SK-N-SH (cell line): ENCODE data around the gene ZNF783. TPM values are rescaled to one million over a fixed set of nuclear protein-coding genes. Genes with fewer than 3 reads are reported as not detected.

Experiments
- CTCF ChIA-PET: fragments of 300-600, 350-600 bp; formaldehyde crosslinking; extraction: SDS; loops from one replicate; lab custom pipeline; 2021; lab: Yijun Ruan, JAX
- POLR2A ChIA-PET: fragments of 350-600 bp; sonication (Branson Sonifier 250); formaldehyde crosslinking; extraction: SDS; loops from one replicate; lab custom pipeline; 2020; ENCODE audit warnings: antibody characterized with exemption, inconsistent platforms; lab: Yijun Ruan, JAX
- DNase-seq: peaks from one replicate; pipeline ENCODE4 v3.0.0; 2012
- H2AFZ ChIP-seq: fragments of 200-600 bp; sonication (generic); 2 replicates; pipeline ENCODE4 v1.8.1; 2016; ENCODE audit warnings: antibody characterized with exemption, mild to moderate bottlenecking, low read depth
- H3F3A ChIP-seq: fragments of 200-600 bp; sonication (generic); replicated peaks from 2 replicates; pipeline ENCODE3; 2016; ENCODE audit warnings: antibody characterized with exemption, mild to moderate bottlenecking; ENCODE audit not compliant: insufficient read depth
- H3K27ac ChIP-seq, 2 experiments: fragments of 200-500 bp in 1 of 2; fragments of 200-600 bp in 1 of 2; sonication (Bioruptor generic) in 1 of 2; sonication (generic), shearing (Covaris generic) in 1 of 2; 2 replicates each; pipeline versions ENCODE4 v1.5.1 to v1.6.1; 2014 to 2016; ENCODE audit warnings: low read depth in 2 of 2, inconsistent platforms in 1 of 2, low read length in 1 of 2, mild to moderate bottlenecking in 1 of 2, mixed read lengths in 1 of 2
- H3K27me3 ChIP-seq: fragments of 200-600 bp; sonication (generic), shearing (Covaris generic); 2 replicates; pipeline ENCODE4 v1.6.1; 2016; ENCODE audit warnings: mixed run types; ENCODE audit not compliant: insufficient read depth
- H3K36me3 ChIP-seq, 2 experiments: fragments of 200-500 bp in 1 of 2; fragments of 200-600 bp in 1 of 2; sonication (Bioruptor generic) in 1 of 2; sonication (generic) in 1 of 2; replicated peaks in 1 of 2; 2 replicates each; pipeline versions ENCODE3 to v1.5.1; 2014 to 2016; ENCODE audit warnings: low read length in 1 of 2, mild to moderate bottlenecking in 1 of 2; ENCODE audit not compliant: insufficient read depth in 2 of 2, control insufficient read depth in 1 of 2
- H3K4me1 ChIP-seq, 2 experiments: fragments of 200-500 bp in 1 of 2; fragments of 200-600 bp in 1 of 2; sonication (Bioruptor generic) in 1 of 2; sonication (generic), shearing (Covaris generic) in 1 of 2; 2 replicates each; pipeline versions ENCODE4 v1.5.1 to v1.6.1; 2014 to 2016; ENCODE audit warnings: low read depth in 1 of 2, low read length in 1 of 2, mixed run types in 1 of 2; ENCODE audit not compliant: insufficient read depth in 2 of 2, control insufficient read depth in 1 of 2
- H3K4me2 ChIP-seq: fragments of 200-600 bp; sonication (generic), shearing (Covaris generic); 2 replicates; pipeline ENCODE4 v1.6.1; 2017; ENCODE audit warnings: mixed run types
- H3K4me3 ChIP-seq, 2 experiments: fragments of 200-500 bp in 1 of 2; fragments of 200-600 bp in 1 of 2; sonication (Bioruptor generic) in 1 of 2; sonication (generic), shearing (Covaris generic) in 1 of 2; 2 replicates each; pipeline versions ENCODE4 v1.5.1 to v1.8.1; 2014 to 2016; ENCODE audit warnings: low read depth in 2 of 2, inconsistent platforms in 1 of 2, low read length in 1 of 2, mild to moderate bottlenecking in 1 of 2, mixed read lengths in 1 of 2, moderate library complexity in 1 of 2
- H3K79me2 ChIP-seq: fragments of 200-600 bp; sonication (generic); 2 replicates; pipeline ENCODE4 v1.8.1; 2017; ENCODE audit warnings: mild to moderate bottlenecking; ENCODE audit not compliant: insufficient read depth
- H3K9ac ChIP-seq: fragments of 200-600 bp; sonication (generic); 2 replicates; pipeline ENCODE4 v1.6.1; 2017; ENCODE audit warnings: mixed run types
- H3K9me2 ChIP-seq: fragments of 200-600 bp; sonication (generic); 2 replicates; pipeline ENCODE4 v1.6.1; 2017; ENCODE audit warnings: mixed run types
- H3K9me3 ChIP-seq: fragments of 200-600 bp; sonication (generic); 2 replicates; pipeline ENCODE4 v1.6.1; 2017; ENCODE audit warnings: mixed run types, mild to moderate bottlenecking, moderate library complexity
- H4K20me1 ChIP-seq: fragments of 200-600 bp; sonication (generic); 2 replicates; pipeline ENCODE4 v1.6.1; 2017; ENCODE audit warnings: mild to moderate bottlenecking, mixed run types; ENCODE audit not compliant: insufficient read depth
- CHD2 ChIP-seq: fragments of 150-350 bp; IDR thresholded peaks from 2 replicates; pipeline ENCODE4 v1.6.1; 2018; ENCODE audit warnings: low read length; ENCODE audit not compliant: partially characterized antibody
- EP300 ChIP-seq, 2 experiments: IDR thresholded peaks; 2 replicates each; pipeline versions ENCODE4 v1.4.0 to v1.6.1; 2012; ENCODE audit warnings: borderline replicate concordance in 1 of 2, low read depth in 1 of 2, low read length in 1 of 2
- EZH2phosphoT487 ChIP-seq: fragments of 200-600 bp; sonication (generic); IDR thresholded peaks from 2 replicates; pipeline ENCODE4 v1.6.1; 2017; ENCODE audit warnings: low read depth, mixed run types, mild to moderate bottlenecking, antibody characterized with exemption, moderate library complexity, borderline replicate concordance
- GATA2 ChIP-seq: sonication (generic); formaldehyde crosslinking; IDR thresholded peaks from 2 replicates; pipeline ENCODE4 v1.5.0; 2020; ENCODE audit warnings: mild to moderate bottlenecking, missing genetic modification reagents
- JUND ChIP-seq: IDR thresholded peaks from 2 replicates; pipeline ENCODE4 v1.4.0; 2012
- MEF2A ChIP-seq: IDR thresholded peaks from 2 replicates; pipeline ENCODE4 v1.4.0; 2012; ENCODE audit warnings: low read depth, borderline replicate concordance
- MXI1 ChIP-seq: IDR thresholded peaks from 2 replicates; pipeline ENCODE4 v1.6.1; 2012; ENCODE audit warnings: mild to moderate bottlenecking, low read depth, low read length, improper control_type of control experiment
- POLR2AphosphoS5 ChIP-seq: IDR thresholded peaks from 2 replicates; pipeline ENCODE4 v1.6.1; 2012; ENCODE audit warnings: low read depth, low read length
- SIN3A ChIP-seq: IDR thresholded peaks from 2 replicates; pipeline ENCODE4 v1.6.1; 2012; ENCODE audit warnings: low read depth, mild to moderate bottlenecking, low read length, moderate library complexity, borderline replicate concordance
- WGBS: methylation state at CpG from one replicate; pipeline ENCODE4 v1.1.6; 2017; ENCODE audit warnings: low lambda C conversion rate; 5-methylcytosine and 5-hydroxymethylcytosine counted together
- polyA plus RNA-seq, 3 experiments: library from polyadenylated mRNA; depleted of rRNA; stranded (reverse); fragments of >200 nt; gene quantifications; 2 replicates each; pipeline ENCODE4 v1.2.3, GENCODE V29; 2012
- TF ChIP-seq, protein P1 (sequence below): IDR thresholded peaks from 2 replicates; pipeline ENCODE4; 2012
- TF ChIP-seq, protein P2 (sequence below): IDR thresholded peaks from 2 replicates; pipeline ENCODE4 v1.6.1; 2012; ENCODE audit warnings: mild to moderate bottlenecking, low read depth, low read length, moderate library complexity
- TF ChIP-seq, protein P3 (sequence below): fragments of 200-600 bp; sonication (generic); IDR thresholded peaks from 2 replicates; pipeline ENCODE4 v1.6.1; 2017; ENCODE audit warnings: antibody characterized with exemption, mild to moderate bottlenecking, moderate library complexity
- TF ChIP-seq, protein P4 (sequence below): fragments of 150-350 bp; IDR thresholded peaks from 2 replicates; pipeline ENCODE4 v1.6.1; 2016; ENCODE audit warnings: mild to moderate bottlenecking, low read depth, low read length
- TF ChIP-seq, protein P5 (sequence below): fragments of 150-350 bp; IDR thresholded peaks from 2 replicates; pipeline ENCODE4 v1.6.1; 2017; ENCODE audit warnings: antibody characterized with exemption, low read length, low read depth, borderline replicate concordance

Gene ZNF783
- polyA plus RNA-seq, 1 of the 3 experiments (the other 2 are of a cell fraction), result 12.5 TPM

DNA sequence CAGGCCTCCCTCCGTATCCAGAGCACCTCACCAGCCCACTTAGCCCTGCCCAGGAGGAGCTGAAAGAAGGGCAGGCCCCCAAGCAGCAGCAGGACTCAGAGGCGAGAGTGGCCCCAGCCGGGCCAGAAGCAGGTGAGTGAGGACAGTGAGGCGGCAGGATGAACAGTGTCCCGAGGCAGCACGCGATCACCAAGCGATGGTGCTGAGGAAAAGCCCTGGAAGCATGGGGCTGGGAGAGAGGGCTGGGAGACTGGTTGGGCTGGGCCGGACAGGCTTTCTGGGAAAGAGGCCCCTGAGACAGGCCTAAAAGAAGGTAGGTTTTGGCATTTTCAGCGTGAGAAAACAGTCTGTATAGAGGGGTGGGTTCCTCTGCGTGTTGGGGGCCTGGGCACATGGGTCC is 16.4 kb downstream of the ZNF783 start:
- ChIA-PET CTCF (interaction anchor here (0.6 kb wide), 1 partner anchor 17 kb away, joined by 3 read pairs; no protein-coding TSS in a partner anchor), POLR2A (no interaction called here)
- Histone ChIP-seq H3K4me2 (no peak overlapping the region), H3K79me2 (no peaks in the 10 kb centered on the region), H3K9me3 (no peaks in the 10 kb centered on the region), H3K9ac (no peak overlapping the region), H3K27me3 (no peaks in the 10 kb centered on the region), H3K9me2 (no peaks in the 10 kb centered on the region), H3K36me3 (peaks cover 19 to 21% of the 10 kb centered on the region in 2 experiments), H2AFZ (no peak overlapping the region), H3F3A (no peaks in the 10 kb centered on the region), H3K4me1 (no peaks in the 10 kb centered on the region), H3K27ac (no peak overlapping the region), H3K4me3 (no peak overlapping the region), H4K20me1 (no peaks in the 10 kb centered on the region)
- TF ChIP-seq SIN3A (no peak), CHD2 (no peak), JUND (no peak), EP300 (IDR thresholded peaks at IDR 0.05; ENCODE audit: borderline replicate concordance in 1 of 2, low read depth in 1 of 2, low read length in 1 of 2) (no peak)
- TF ChIP-seq, protein P1, sequence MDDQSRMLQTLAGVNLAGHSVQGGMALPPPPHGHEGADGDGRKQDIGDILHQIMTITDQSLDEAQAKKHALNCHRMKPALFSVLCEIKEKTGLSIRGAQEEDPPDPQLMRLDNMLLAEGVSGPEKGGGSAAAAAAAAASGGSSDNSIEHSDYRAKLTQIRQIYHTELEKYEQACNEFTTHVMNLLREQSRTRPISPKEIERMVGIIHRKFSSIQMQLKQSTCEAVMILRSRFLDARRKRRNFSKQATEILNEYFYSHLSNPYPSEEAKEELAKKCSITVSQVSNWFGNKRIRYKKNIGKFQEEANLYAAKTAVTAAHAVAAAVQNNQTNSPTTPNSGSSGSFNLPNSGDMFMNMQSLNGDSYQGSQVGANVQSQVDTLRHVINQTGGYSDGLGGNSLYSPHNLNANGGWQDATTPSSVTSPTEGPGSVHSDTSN, result no peak
- DNase-seq, result no peak
- WGBS, result 94% methylated on average over 11 of the region's 11 CpGs

DNA sequence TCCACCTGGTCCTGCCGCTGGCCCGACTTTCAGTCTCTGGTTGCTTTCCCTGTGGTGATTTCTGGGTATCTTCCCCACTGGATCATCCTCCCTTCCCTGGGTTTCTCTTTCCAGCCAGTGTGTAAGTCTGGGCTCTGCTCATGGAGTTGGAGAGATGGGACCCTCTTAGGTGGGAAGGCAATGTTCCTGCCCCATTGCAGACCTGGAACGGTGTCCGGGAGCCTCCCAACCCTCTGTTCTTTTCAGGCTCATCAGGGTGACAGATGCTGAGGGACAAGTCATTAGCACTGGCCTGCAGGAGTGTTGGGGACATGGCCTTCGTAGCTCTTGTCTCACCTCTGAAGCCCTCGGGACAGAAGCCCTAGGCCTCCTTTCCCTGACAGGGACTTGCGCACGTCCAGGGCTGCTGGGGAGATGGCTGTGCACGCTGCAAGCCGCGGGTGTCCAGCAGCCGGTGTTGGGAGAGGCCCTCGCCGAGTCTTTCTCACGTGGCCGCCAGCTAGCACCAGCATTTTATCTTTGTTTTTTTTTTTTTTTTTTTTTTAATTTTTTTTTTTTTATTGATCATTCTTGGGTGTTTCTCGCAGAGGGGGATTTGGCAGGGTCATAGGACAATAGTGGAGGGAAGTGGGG is 17.2 kb downstream of the ZNF783 start:
- CTCF ChIA-PET, result no interaction called here
- H3K9me3 ChIP-seq, result no peaks in the 10 kb centered on the region

More for the DNA sequence above, 17.2 kb downstream of the ZNF783 start:
- no peaks in the 10 kb centered on the region for H4K20me1 ChIP-seq
- H3K27ac ChIP-seq, result no peak overlapping the region
- no peaks in the 10 kb centered on the region for H3K9me2 ChIP-seq
- H3K4me1 ChIP-seq, result no peaks in the 10 kb centered on the region
- no peak overlapping the region for H2AFZ ChIP-seq
- no peaks in the 10 kb centered on the region for H3K27me3 ChIP-seq
- H3K36me3 ChIP-seq, result peaks cover 18 to 21% of the 10 kb centered on the region in 2 experiments
- H3K9ac ChIP-seq, result no peak overlapping the region
- 94% methylated on average over 17 of the region's 17 CpGs for WGBS
- H3F3A ChIP-seq, result no peaks in the 10 kb centered on the region
- TF ChIP-seq MXI1 (no peak), SIN3A (no peak), POLR2AphosphoS5 (no peak), EZH2phosphoT487 (no peak), GATA2 (CRISPR knock-in tag) (no peak), MEF2A (no peak), EP300 (IDR thresholded peaks at IDR 0.05; ENCODE audit: borderline replicate concordance in 1 of 2, low read depth in 1 of 2, low read length in 1 of 2) (no peak)
- TF ChIP-seq, protein P2, sequence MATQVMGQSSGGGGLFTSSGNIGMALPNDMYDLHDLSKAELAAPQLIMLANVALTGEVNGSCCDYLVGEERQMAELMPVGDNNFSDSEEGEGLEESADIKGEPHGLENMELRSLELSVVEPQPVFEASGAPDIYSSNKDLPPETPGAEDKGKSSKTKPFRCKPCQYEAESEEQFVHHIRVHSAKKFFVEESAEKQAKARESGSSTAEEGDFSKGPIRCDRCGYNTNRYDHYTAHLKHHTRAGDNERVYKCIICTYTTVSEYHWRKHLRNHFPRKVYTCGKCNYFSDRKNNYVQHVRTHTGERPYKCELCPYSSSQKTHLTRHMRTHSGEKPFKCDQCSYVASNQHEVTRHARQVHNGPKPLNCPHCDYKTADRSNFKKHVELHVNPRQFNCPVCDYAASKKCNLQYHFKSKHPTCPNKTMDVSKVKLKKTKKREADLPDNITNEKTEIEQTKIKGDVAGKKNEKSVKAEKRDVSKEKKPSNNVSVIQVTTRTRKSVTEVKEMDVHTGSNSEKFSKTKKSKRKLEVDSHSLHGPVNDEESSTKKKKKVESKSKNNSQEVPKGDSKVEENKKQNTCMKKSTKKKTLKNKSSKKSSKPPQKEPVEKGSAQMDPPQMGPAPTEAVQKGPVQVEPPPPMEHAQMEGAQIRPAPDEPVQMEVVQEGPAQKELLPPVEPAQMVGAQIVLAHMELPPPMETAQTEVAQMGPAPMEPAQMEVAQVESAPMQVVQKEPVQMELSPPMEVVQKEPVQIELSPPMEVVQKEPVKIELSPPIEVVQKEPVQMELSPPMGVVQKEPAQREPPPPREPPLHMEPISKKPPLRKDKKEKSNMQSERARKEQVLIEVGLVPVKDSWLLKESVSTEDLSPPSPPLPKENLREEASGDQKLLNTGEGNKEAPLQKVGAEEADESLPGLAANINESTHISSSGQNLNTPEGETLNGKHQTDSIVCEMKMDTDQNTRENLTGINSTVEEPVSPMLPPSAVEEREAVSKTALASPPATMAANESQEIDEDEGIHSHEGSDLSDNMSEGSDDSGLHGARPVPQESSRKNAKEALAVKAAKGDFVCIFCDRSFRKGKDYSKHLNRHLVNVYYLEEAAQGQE, result no peak
- TF ChIP-seq, protein P3, sequence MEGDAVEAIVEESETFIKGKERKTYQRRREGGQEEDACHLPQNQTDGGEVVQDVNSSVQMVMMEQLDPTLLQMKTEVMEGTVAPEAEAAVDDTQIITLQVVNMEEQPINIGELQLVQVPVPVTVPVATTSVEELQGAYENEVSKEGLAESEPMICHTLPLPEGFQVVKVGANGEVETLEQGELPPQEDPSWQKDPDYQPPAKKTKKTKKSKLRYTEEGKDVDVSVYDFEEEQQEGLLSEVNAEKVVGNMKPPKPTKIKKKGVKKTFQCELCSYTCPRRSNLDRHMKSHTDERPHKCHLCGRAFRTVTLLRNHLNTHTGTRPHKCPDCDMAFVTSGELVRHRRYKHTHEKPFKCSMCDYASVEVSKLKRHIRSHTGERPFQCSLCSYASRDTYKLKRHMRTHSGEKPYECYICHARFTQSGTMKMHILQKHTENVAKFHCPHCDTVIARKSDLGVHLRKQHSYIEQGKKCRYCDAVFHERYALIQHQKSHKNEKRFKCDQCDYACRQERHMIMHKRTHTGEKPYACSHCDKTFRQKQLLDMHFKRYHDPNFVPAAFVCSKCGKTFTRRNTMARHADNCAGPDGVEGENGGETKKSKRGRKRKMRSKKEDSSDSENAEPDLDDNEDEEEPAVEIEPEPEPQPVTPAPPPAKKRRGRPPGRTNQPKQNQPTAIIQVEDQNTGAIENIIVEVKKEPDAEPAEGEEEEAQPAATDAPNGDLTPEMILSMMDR, result no peak
- TF ChIP-seq, protein P4, sequence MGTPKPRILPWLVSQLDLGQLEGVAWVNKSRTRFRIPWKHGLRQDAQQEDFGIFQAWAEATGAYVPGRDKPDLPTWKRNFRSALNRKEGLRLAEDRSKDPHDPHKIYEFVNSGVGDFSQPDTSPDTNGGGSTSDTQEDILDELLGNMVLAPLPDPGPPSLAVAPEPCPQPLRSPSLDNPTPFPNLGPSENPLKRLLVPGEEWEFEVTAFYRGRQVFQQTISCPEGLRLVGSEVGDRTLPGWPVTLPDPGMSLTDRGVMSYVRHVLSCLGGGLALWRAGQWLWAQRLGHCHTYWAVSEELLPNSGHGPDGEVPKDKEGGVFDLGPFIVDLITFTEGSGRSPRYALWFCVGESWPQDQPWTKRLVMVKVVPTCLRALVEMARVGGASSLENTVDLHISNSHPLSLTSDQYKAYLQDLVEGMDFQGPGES, result no peak
- TF ChIP-seq, protein P5, sequence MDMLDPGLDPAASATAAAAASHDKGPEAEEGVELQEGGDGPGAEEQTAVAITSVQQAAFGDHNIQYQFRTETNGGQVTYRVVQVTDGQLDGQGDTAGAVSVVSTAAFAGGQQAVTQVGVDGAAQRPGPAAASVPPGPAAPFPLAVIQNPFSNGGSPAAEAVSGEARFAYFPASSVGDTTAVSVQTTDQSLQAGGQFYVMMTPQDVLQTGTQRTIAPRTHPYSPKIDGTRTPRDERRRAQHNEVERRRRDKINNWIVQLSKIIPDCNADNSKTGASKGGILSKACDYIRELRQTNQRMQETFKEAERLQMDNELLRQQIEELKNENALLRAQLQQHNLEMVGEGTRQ, result no peak
- TF ChIP-seq, protein P1, result no peak
- no peak overlapping the region for H3K4me2 ChIP-seq
- POLR2A ChIA-PET, result interaction anchor here (0.6 kb wide), 1 partner anchor 11 kb away, joined by 4 read pairs; no protein-coding TSS in a partner anchor
- no peak overlapping the region for H3K4me3 ChIP-seq
- no peaks in the 10 kb centered on the region for H3K79me2 ChIP-seq
- DNase-seq, result no peak
